Ovary (tissue), 9 donors: ENCODE data around the gene CENPF. TPM values are rescaled to one million over a fixed set of nuclear protein-coding genes. Genes with fewer than 3 reads are reported as not detected.

Source experiments
- DNase-seq, 5 donors: peaks; one replicate each; pipeline ENCODE4 v3.0.0-alpha.2; 2019 to 2020
- H3K27ac ChIP-seq, 2 donors: fragments of 200-600 bp; one replicate each; pipeline versions ENCODE4 v1.5.1 to v1.8.0; 2019 to 2022
- H3K27me3 ChIP-seq: fragments of 200-600 bp; one replicate; pipeline ENCODE4 v1.8.0; 2022
- H3K36me3 ChIP-seq: fragments of 200-600 bp; sonication (generic); one replicate; pipeline ENCODE4 v1.5.1; 2019
- H3K4me1 ChIP-seq: one replicate; pipeline ENCODE4 v1.8.1; 2013; ENCODE audit warnings: mild to moderate bottlenecking, moderate library complexity; ENCODE audit not compliant: insufficient read depth
- H3K4me3 ChIP-seq: fragments of 200-600 bp; sonication (generic); one replicate; pipeline ENCODE4 v1.5.1; 2017
- H3K9me3 ChIP-seq, 2 donors: fragments of 200-600 bp in 1 of 2; sonication (generic) in 1 of 2; one replicate each; pipeline versions ENCODE4 v1.5.1 to v1.8.1; 2013 to 2019; ENCODE audit warnings: mild to moderate bottlenecking in 1 of 2, moderate library complexity in 1 of 2
- CTCF ChIP-seq, 3 donors: fragments of 450-650 bp in 2 of 3; fragments of 200-600 bp in 1 of 3; IDR thresholded peaks; one replicate each; pipeline versions ENCODE4 v1.5.1 to v1.8.0; 2016 to 2022; ENCODE audit warnings: antibody characterized with exemption in 3 of 3, mild to moderate bottlenecking in 1 of 3
- EP300 ChIP-seq: sonication (generic); formaldehyde crosslinking; IDR thresholded peaks from one replicate; pipeline ENCODE4 v1.6.1; 2017; ENCODE audit warnings: antibody characterized with exemption
- POLR2A ChIP-seq: fragments of 450-650 bp; IDR thresholded peaks from one replicate; pipeline ENCODE4 v1.6.1; 2017; ENCODE audit warnings: antibody characterized with exemption, mild to moderate bottlenecking, moderate library complexity
- WGBS, 3 donors: extraction: QIAGEN DNeasy Blood & Tissue Kit in 1 of 3; methylation state at CpG; one replicate each; pipeline versions ENCODE4 v1.1.5 to v1.1.7; 2013 to 2017; 5-methylcytosine and 5-hydroxymethylcytosine counted together
- intact Hi-C, 4 donors: fragments of 100-400 bp; cut with DNase I; formaldehyde crosslinking; loops; one replicate each; pipeline versions ENCODE4 v1.11.0 to v1.15.1; 2022 to 2023
- polyA plus RNA-seq, 2 donors: library from polyadenylated mRNA; stranded (reverse); fragments of 200-250 nt in 1 of 2; fragments of 350-450 nt in 1 of 2; fragmentation: Illumina TruSeq in 1 of 2; extraction: RNeasy Lipid Tissue Mini Kit (QIAGEN cat#74804) in 1 of 2; gene quantifications; one replicate each; pipeline ENCODE4 v1.2.3, GENCODE V29; 2013 to 2014
- total RNA-seq, 7 donors: library from RNA; depleted of rRNA in 2 of 7; stranded (reverse); fragments of >200 nt in 2 of 7; fragmentation: NEBNext Ultra II Directional in 3 of 7; extraction: Animal tissue kit (Norgen Biotek cat#: 25700) in 3 of 7; gene quantifications; one replicate each; pipeline versions ENCODE4 v1.1.0 to v1.2.4, GENCODE V29; 2016 to 2023
- donor health status: DM: no; HTN: no; CAD: no; lungs with moderate emphysema.
- donor health status: DM: no; HTN: no; CAD: no.
- donor health status: Bipolar disorder and iron deficiency.
- donor health status: DM: yes; HTN: yes; CAD: no.
- donor health status: DM: no; HTN: no; CAD: no.
- donor health status: DM: yes; HTN: yes; CAD: no.

Gene CENPF
- total and polyA plus RNA-seq, 9 donors, result 0.45 to 2.6 (median 1.4) TPM

DNA sequence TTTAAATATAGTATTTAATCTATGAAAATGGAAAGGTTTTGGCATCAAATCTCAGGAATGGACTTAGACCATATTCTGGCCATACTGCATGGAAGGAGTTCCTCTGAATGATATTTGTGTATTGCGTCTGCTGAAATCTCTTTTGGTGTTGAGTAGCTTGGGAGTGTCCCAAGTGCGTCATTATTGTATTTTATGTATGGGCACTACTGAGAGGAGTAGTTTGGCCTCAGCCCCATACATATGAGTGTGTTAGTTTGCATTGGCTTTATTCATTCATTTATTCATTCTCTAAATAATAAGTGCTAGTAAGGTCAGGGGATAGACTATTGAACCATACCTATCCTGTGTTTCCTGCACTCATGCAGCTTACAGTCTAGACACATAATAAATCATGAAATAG is 46.6 kb downstream of the CENPF start:
- Histone ChIP-seq H3K4me3 (no peak overlapping the region), H3K4me1 (no peaks in the 10 kb centered on the region), H3K9me3 (no peaks in the 10 kb centered on the region), H3K27me3 (no peaks in the 10 kb centered on the region), H3K36me3 (no peaks in the 10 kb centered on the region), H3K27ac (no peak overlapping the region)
- no peak for DNase-seq
- no peak for TF ChIP-seq POLR2A
- TF ChIP-seq CTCF (IDR thresholded peaks at IDR 0.05), result no peak
- TF ChIP-seq EP300, result no peak
- intact Hi-C loops, result no loop called here
- WGBS, 3 donors, result 97 to 99% (median 98%) methylated on average over 2 of the region's 2 CpGs

- TF ChIP-seq CTCF (IDR thresholded peaks at IDR 0.05) (no peak), POLR2A (no peak), EP300 (no peak)
- no peaks in the 10 kb centered on the region for H3K4me1 ChIP-seq
- WGBS, 3 donors, result 82 to 97% (median 97%) methylated on average over 4 of the region's 4 CpGs
- no peaks in the 10 kb centered on the region for H3K27me3 ChIP-seq
- H3K27ac ChIP-seq, result no peak overlapping the region
- no peak overlapping the region for H3K4me3 ChIP-seq
- no peaks in the 10 kb centered on the region for H3K9me3 ChIP-seq
- no peak for DNase-seq
- intact Hi-C loops, result no loop called here
- H3K36me3 ChIP-seq, result no peaks in the 10 kb centered on the region
Observed at GRCh38 chr1:214650664-214651063, 47.7 kb downstream of the CENPF start.

- no peak for TF ChIP-seq CTCF (IDR thresholded peaks at IDR 0.05)
- no peak for TF ChIP-seq EP300
- no peak for TF ChIP-seq POLR2A
- 90 to 92% (median 91%) methylated on average over 2 of the region's 2 CpGs for WGBS, 3 donors
- H3K4me3 ChIP-seq, result no peak overlapping the region
- H3K9me3 ChIP-seq, result no peaks in the 10 kb centered on the region
- no peak overlapping the region for H3K27ac ChIP-seq
- DNase-seq, result no peak
- no peaks in the 10 kb centered on the region for H3K4me1 ChIP-seq
- intact Hi-C loops, result no loop called here
- no peaks in the 10 kb centered on the region for H3K36me3 ChIP-seq
- no peaks in the 10 kb centered on the region for H3K27me3 ChIP-seq
Observed at GRCh38 chr1:214657299-214657698, 54.3 kb downstream of the CENPF start.

- Histone ChIP-seq H3K36me3 (no peaks in the 10 kb centered on the region), H3K9me3 (no peaks in the 10 kb centered on the region), H3K4me1 (no peaks in the 10 kb centered on the region), H3K27me3 (no peaks in the 10 kb centered on the region), H3K4me3 (no peak overlapping the region), H3K27ac (no peak overlapping the region)
- TF ChIP-seq CTCF (IDR thresholded peaks at IDR 0.05) (no peak), POLR2A (no peak), EP300 (no peak)
- intact Hi-C loops, result no loop called here
- WGBS, 3 donors, result 27 to 46% (median 39%) methylated on average over 1 of the region's 1 CpG
- DNase-seq, result no peak
Observed at GRCh38 chr1:214658175-214658574, 55.2 kb downstream of the CENPF start.

DNA sequence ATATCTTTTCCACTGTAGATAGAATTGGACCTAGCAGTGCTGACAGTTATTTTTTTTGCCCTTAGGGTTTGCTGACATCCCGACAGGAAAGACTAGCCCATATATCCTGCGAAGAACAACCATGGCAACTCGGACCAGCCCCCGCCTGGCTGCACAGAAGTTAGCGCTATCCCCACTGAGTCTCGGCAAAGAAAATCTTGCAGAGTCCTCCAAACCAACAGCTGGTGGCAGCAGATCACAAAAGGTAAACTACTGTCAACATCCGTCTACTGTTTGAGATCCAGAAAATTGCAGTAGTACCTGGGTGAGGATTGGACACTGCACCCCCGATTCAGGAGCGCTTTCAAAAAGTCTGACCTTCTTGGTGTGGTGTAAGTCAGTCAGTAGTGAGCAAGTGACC is 55.8 kb downstream of the CENPF start:
- Histone ChIP-seq H3K4me1 (no peaks in the 10 kb centered on the region), H3K27me3 (no peaks in the 10 kb centered on the region), H3K4me3 (no peak overlapping the region), H3K36me3 (no peaks in the 10 kb centered on the region), H3K9me3 (no peaks in the 10 kb centered on the region), H3K27ac (no peak overlapping the region)
- 65 to 70% (median 68%) methylated on average over 9 of the region's 9 CpGs for WGBS, 3 donors
- no peak for TF ChIP-seq EP300
- TF ChIP-seq CTCF (IDR thresholded peaks at IDR 0.05), result no peak
- no peak for TF ChIP-seq POLR2A
- no peak for DNase-seq
- intact Hi-C loops, result no loop called here
